ENCODE measurements around the gene C5.

- TF ChIP-seq SP1 (IDR thresholded peaks at IDR 0.05; ENCODE audit: low read depth) (no peak), EZH2phosphoT487 (IDR thresholded peaks at IDR 0.05; ENCODE audit: borderline replicate concordance) (no peak), EZH2 (IDR thresholded peaks at IDR 0.05) (no peak), POLR2AphosphoS5 (IDR thresholded peaks at IDR 0.05; ENCODE audit: low read depth, low read length) (no peak), CTCF (IDR thresholded peaks at IDR 0.05 in 2 of 3, conservative IDR thresholded peaks at IDR 0.05 in 1 of 3; ENCODE audit: borderline replicate concordance in 1 of 3, insufficient read depth in 1 of 3, low read depth in 2 of 3, low read length in 2 of 3) (no peak), SIN3A (IDR thresholded peaks at IDR 0.05; ENCODE audit: low read depth) (no peak)
Measured at GRCh38 chr9:120931231-120932085, 118.6 kb downstream of the C5 start.

Measured in HCT116 (cell line).